Testis (tissue), 2 donors: ENCODE data around the gene SPAG9.

Experiments used
- POLR2A ChIP-seq: fragments of 450-650 bp; IDR thresholded peaks from one replicate; pipeline ENCODE4 v1.6.1; 2017; ENCODE audit warnings: antibody characterized with exemption, mild to moderate bottlenecking, moderate library complexity
- TF ChIP-seq, protein P1 (sequence below), 3 experiments: fragments of 450-650 bp in 2 of 3; fragments of 200-600 bp in 1 of 3; sonication (generic) in 1 of 3; IDR thresholded peaks; one replicate each; pipeline ENCODE4 v1.5.1; 2016 to 2019; ENCODE audit warnings: antibody characterized with exemption in 3 of 3, mild to moderate bottlenecking in 2 of 3, moderate library complexity in 1 of 3

DNA sequence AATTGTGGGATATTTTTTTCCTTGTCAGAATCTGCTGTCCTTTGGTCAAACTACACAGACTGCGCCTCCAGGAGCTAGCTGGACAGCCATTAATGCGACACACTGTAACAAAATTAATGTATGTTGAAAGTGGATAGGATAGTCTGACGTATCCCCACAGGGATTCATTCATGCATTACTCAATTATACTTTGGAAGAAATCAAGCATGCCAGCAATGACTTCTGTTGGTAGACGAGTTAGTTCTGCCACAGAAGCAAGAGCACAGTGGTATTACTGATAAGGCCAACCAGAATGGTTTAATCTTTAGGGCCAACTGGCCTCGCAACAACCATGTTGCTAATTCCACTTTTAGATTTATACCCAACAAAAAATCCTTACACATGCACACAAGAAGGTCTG is 148.1 kb downstream of the SPAG9 start:
- TF ChIP-seq, protein P1, sequence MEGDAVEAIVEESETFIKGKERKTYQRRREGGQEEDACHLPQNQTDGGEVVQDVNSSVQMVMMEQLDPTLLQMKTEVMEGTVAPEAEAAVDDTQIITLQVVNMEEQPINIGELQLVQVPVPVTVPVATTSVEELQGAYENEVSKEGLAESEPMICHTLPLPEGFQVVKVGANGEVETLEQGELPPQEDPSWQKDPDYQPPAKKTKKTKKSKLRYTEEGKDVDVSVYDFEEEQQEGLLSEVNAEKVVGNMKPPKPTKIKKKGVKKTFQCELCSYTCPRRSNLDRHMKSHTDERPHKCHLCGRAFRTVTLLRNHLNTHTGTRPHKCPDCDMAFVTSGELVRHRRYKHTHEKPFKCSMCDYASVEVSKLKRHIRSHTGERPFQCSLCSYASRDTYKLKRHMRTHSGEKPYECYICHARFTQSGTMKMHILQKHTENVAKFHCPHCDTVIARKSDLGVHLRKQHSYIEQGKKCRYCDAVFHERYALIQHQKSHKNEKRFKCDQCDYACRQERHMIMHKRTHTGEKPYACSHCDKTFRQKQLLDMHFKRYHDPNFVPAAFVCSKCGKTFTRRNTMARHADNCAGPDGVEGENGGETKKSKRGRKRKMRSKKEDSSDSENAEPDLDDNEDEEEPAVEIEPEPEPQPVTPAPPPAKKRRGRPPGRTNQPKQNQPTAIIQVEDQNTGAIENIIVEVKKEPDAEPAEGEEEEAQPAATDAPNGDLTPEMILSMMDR (IDR thresholded peaks at IDR 0.05): no peak
- TF ChIP-seq POLR2A: no peak
